HAP-1 (cell line): ENCODE measurements around the gene SMIM45.

Experiments
- DNase-seq, 2 experiments: peaks; one replicate each; pipeline ENCODE4 v3.0.0-alpha.2; 2016 to 2020; ENCODE audit warnings: low spot score in 2 of 2
- H3K27me3 ChIP-seq: fragments of 250-450 bp; sonication (Bioruptor Pico); 2 replicates; pipeline ENCODE4 v1.5.1; 2020; ENCODE audit warnings: low read depth, mild to moderate bottlenecking, moderate library complexity
- H3K36me3 ChIP-seq: fragments of 250-450 bp; sonication (Bioruptor Pico); replicated peaks from 2 replicates; pipeline ENCODE4 v1.5.1; 2020; ENCODE audit warnings: mild to moderate bottlenecking
- H3K4me1 ChIP-seq: fragments of 250-450 bp; sonication (Bioruptor Pico); 2 replicates; pipeline ENCODE4 v1.5.1; 2020; ENCODE audit warnings: mild to moderate bottlenecking
- H3K4me3 ChIP-seq: fragments of 250-450 bp; sonication (Bioruptor Pico); 2 replicates; pipeline ENCODE4 v1.5.1; 2020; ENCODE audit warnings: mild to moderate bottlenecking, moderate library complexity
- H3K9me3 ChIP-seq: fragments of 250-450 bp; sonication (Bioruptor Pico); 2 replicates; pipeline ENCODE4 v1.5.1; 2020; ENCODE audit warnings: mild to moderate bottlenecking, moderate library complexity
- in situ Hi-C: fragments of 300-500 bp; cut with MboI; formaldehyde crosslinking; loops from 3 replicates; pipeline ENCODE4 v1.14.3; 2020; ENCODE audit warnings: low sequenced_read_pairs, inconsistent platforms, mixed read lengths

SMIM45 gene

GRCh38 chr22:41912338-41913039, 39.5 kb upstream of the SMIM45 start:
- H3K4me1 ChIP-seq, result peaks cover 3% of the 10 kb centered on the region
- H3K4me3 ChIP-seq, result no peak overlapping the region; the same call in 1 of the 2 replicates
- H3K27me3 ChIP-seq, result peaks cover 3% of the 10 kb centered on the region
- H3K36me3 ChIP-seq, result peaks cover 5% of the 10 kb centered on the region
- no peaks in the 10 kb centered on the region for H3K9me3 ChIP-seq
- in situ Hi-C loops, result no loop called here
- no peak for DNase-seq

- Histone ChIP-seq H3K4me3 (peak overlapping the region; percentile 5), H3K36me3 (peaks cover 3% of the 10 kb centered on the region), H3K27me3 (peaks cover 3% of the 10 kb centered on the region), H3K9me3 (no peaks in the 10 kb centered on the region), H3K4me1 (peaks cover 3% of the 10 kb centered on the region)
- in situ Hi-C loops, result no loop called here
- no peak for DNase-seq
These were observed 38.8 kb upstream of the SMIM45 start for GRCh38 chr22:41913040-41913719.

- peak overlapping the region; percentile 16; the same call in 1 of the 2 replicates for H3K4me3 ChIP-seq
- no peak for DNase-seq
- peaks cover 3% of the 10 kb centered on the region for H3K36me3 ChIP-seq
- peaks cover 3% of the 10 kb centered on the region for H3K27me3 ChIP-seq
- H3K4me1 ChIP-seq, result peaks cover 3% of the 10 kb centered on the region
- no peaks in the 10 kb centered on the region for H3K9me3 ChIP-seq
- in situ Hi-C loops, result no loop called here
These were observed 38.0 kb upstream of the SMIM45 start for GRCh38 chr22:41913842-41914534.

GRCh38 chr22:41914611-41915034, 37.3 kb upstream of the SMIM45 start:
- in situ Hi-C loops, result no loop called here
- no peak for DNase-seq
- Histone ChIP-seq H3K27me3 (peaks cover 3% of the 10 kb centered on the region), H3K36me3 (no peaks in the 10 kb centered on the region; the same call in 1 of the 2 replicates), H3K4me3 (peak overlapping the region; percentile 31; the same call in 1 of the 2 replicates), H3K4me1 (peaks cover 3% of the 10 kb centered on the region), H3K9me3 (no peaks in the 10 kb centered on the region)

- Histone ChIP-seq H3K27me3 (peaks cover 3% of the 10 kb centered on the region), H3K4me3 (peak within 1 kb of the TSS; percentile 31), H3K9me3 (no peaks in the 10 kb centered on the region), H3K36me3 (no peaks in the 10 kb centered on the region; the same call in 1 of the 2 replicates), H3K4me1 (peaks cover 3% of the 10 kb centered on the region)
- in situ Hi-C loops, result no loop called here
- DNase-seq, result peak; percentile 28 to 82
These were observed 36.7 kb upstream of the SMIM45 start, which contains the start of gene SHISA8 for GRCh38 chr22:41915035-41915785. Gene SHISA8, minus strand, starts transcription at chr22:41915074. Its CDS starts 407 bp downstream, at chr22:41914667.

- Histone ChIP-seq H3K4me1 (peaks cover 3% of the 10 kb centered on the region), H3K36me3 (no peaks in the 10 kb centered on the region; the same call in 1 of the 2 replicates), H3K4me3 (no peak overlapping the region), H3K27me3 (peaks cover 3% of the 10 kb centered on the region), H3K9me3 (no peaks in the 10 kb centered on the region)
- no peak for DNase-seq
- in situ Hi-C loops, result no loop called here
These were observed 36.0 kb upstream of the SMIM45 start for GRCh38 chr22:41915786-41916493.

GRCh38 chr22:41916745-41917358, 35.1 kb upstream of the SMIM45 start:
- no peak for DNase-seq
- peaks cover 3% of the 10 kb centered on the region for H3K27me3 ChIP-seq
- no peaks in the 10 kb centered on the region; the same call in 1 of the 2 replicates for H3K36me3 ChIP-seq
- peaks cover 3% of the 10 kb centered on the region for H3K4me1 ChIP-seq
- in situ Hi-C loops, result no loop called here
- H3K9me3 ChIP-seq, result no peaks in the 10 kb centered on the region
- no peak overlapping the region for H3K4me3 ChIP-seq

- no peak for DNase-seq
- peaks cover 3% of the 10 kb centered on the region for H3K4me1 ChIP-seq
- H3K9me3 ChIP-seq, result no peaks in the 10 kb centered on the region
- no peaks in the 10 kb centered on the region; the same call in 1 of the 2 replicates for H3K36me3 ChIP-seq
- peaks cover 3% of the 10 kb centered on the region for H3K27me3 ChIP-seq
- H3K4me3 ChIP-seq, result no peak overlapping the region
- in situ Hi-C loops, result no loop called here
These were observed 34.5 kb upstream of the SMIM45 start for GRCh38 chr22:41917375-41917902.

- Histone ChIP-seq H3K4me3 (no peak overlapping the region), H3K27me3 (peaks cover 3% of the 10 kb centered on the region), H3K9me3 (no peaks in the 10 kb centered on the region), H3K36me3 (no peaks in the 10 kb centered on the region), H3K4me1 (peaks cover 3% of the 10 kb centered on the region)
- in situ Hi-C loops, result no loop called here
- DNase-seq, result no peak
These were observed 33.8 kb upstream of the SMIM45 start for GRCh38 chr22:41917903-41918791.

- Histone ChIP-seq H3K27me3 (peaks cover 3% of the 10 kb centered on the region), H3K36me3 (no peaks in the 10 kb centered on the region), H3K4me3 (no peak overlapping the region), H3K4me1 (peaks cover 3% of the 10 kb centered on the region; the same call in 1 of the 2 replicates), H3K9me3 (no peaks in the 10 kb centered on the region)
- DNase-seq, result no peak
- in situ Hi-C loops, result no loop called here
These were observed 32.4 kb upstream of the SMIM45 start for GRCh38 chr22:41919357-41920224.
